ENCODE data around the gene CLNK.

The CLNK gene

GRCh38 chr4:10441512-10441911 is 243.1 kb downstream of the CLNK start:
- DNase-seq: no peak

GRCh38 chr4:10438924-10439323 is 245.6 kb downstream of the CLNK start:
- no peak for DNase-seq

- DNase-seq: no peak
Measured at GRCh38 chr4:10437735-10438134, 246.8 kb downstream of the CLNK start.

Data from GOT3 (cell line).